Osteoblast (primary cell): Measurements from ENCODE around the gene TRIM45. TPM values are rescaled to one million over a fixed set of nuclear protein-coding genes. Genes with fewer than 3 reads are reported as not detected.

Experiments used
- DNase-seq: peaks from one replicate; pipeline ENCODE4 v3.0.0; 2011; ENCODE audit warnings: low spot score, mixed read lengths; ENCODE audit not compliant: insufficient read length; ENCODE audit errors: missing footprints
- H2AFZ ChIP-seq: 2 replicates; pipeline ENCODE4 v1.6.0; 2011; ENCODE audit warnings: mild to moderate bottlenecking, low read length
- H3K27ac ChIP-seq: 2 replicates; pipeline ENCODE4 v1.5.1; 2011; ENCODE audit warnings: mild to moderate bottlenecking, low read depth, low read length, moderate library complexity
- H3K27me3 ChIP-seq: 2 replicates; pipeline ENCODE4 v1.6.0; 2012; ENCODE audit warnings: mild to moderate bottlenecking, control low read depth, inconsistent platforms, low read length, moderate library complexity; ENCODE audit not compliant: insufficient read depth
- H3K36me3 ChIP-seq: 2 replicates; pipeline ENCODE4 v1.5.1; 2011; ENCODE audit warnings: mild to moderate bottlenecking, low read length, control low read depth, moderate library complexity; ENCODE audit not compliant: insufficient read depth
- H3K4me1 ChIP-seq: 2 replicates; pipeline ENCODE4 v1.5.1; 2011; ENCODE audit warnings: mild to moderate bottlenecking, low read length, control low read depth, moderate library complexity; ENCODE audit not compliant: insufficient read depth
- H3K4me2 ChIP-seq: 2 replicates; pipeline ENCODE4 v1.6.0; 2011; ENCODE audit warnings: mild to moderate bottlenecking, low read length; ENCODE audit not compliant: insufficient read depth
- H3K4me3 ChIP-seq: fragments of 200-600 bp; sonication (generic); 3 replicates; pipeline ENCODE4 v1.5.1; 2012; ENCODE audit warnings: mild to moderate bottlenecking, low read length, inconsistent platforms; ENCODE audit not compliant: insufficient read depth
- H3K79me2 ChIP-seq: 2 replicates; pipeline ENCODE4 v1.6.0; 2012; ENCODE audit warnings: mild to moderate bottlenecking, low read length, control low read depth, inconsistent platforms; ENCODE audit not compliant: insufficient read depth
- H3K9me3 ChIP-seq: 2 replicates; pipeline ENCODE4 v1.5.1; 2011; ENCODE audit warnings: low read depth, low read length, control low read depth
- H4K20me1 ChIP-seq: 2 replicates; pipeline ENCODE4 v1.6.0; 2012; ENCODE audit warnings: mild to moderate bottlenecking, low read length, control low read depth; ENCODE audit not compliant: insufficient read depth
- total RNA-seq: library from RNA; depleted of rRNA; stranded (reverse); fragments of >200 nt; gene quantifications from 2 replicates; pipeline ENCODE4 v1.2.3, GENCODE V29; 2012
- TF ChIP-seq, protein P1 (sequence below): IDR thresholded peaks from 2 replicates; pipeline ENCODE4 v1.5.1; 2011; ENCODE audit warnings: mild to moderate bottlenecking, low read depth, low read length, moderate library complexity; ENCODE audit errors: extremely low read depth

Gene TRIM45
- total RNA-seq, 1 donor = 1.4 TPM

DNA sequence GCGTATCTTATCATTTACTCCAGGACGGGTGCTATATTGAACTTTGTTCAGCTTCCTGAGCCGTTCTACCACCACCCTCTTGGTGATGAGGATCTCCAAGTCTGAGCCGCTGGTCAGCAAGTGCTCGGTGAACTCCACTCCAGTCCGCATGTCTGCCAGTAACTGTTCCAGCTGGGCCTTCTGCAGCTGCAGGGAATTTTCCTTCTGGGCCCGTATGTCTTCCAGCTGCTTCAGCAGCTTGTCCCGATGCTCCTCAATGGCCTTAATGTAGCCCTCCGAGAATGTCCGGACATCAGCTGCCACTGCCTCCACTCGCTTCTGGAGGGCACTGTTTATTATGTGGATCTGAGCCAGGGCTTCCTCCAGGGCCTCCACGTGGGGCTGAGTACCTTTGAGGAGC lies 3.4 kb downstream of the TRIM45 start:
- Histone ChIP-seq H3K9me3 (no peaks in the 10 kb centered on the region), H3K36me3 (peaks cover 11% of the 10 kb centered on the region), H3K79me2 (no peaks in the 10 kb centered on the region), H3K4me1 (peaks cover 11% of the 10 kb centered on the region), H3K4me3 (no peak overlapping the region), H3K4me2 (no peak overlapping the region), H3K27me3 (no peaks in the 10 kb centered on the region), H4K20me1 (no peaks in the 10 kb centered on the region), H2AFZ (no peak overlapping the region), H3K27ac (no peak overlapping the region)
- DNase-seq = no peak
- TF ChIP-seq, protein P1, sequence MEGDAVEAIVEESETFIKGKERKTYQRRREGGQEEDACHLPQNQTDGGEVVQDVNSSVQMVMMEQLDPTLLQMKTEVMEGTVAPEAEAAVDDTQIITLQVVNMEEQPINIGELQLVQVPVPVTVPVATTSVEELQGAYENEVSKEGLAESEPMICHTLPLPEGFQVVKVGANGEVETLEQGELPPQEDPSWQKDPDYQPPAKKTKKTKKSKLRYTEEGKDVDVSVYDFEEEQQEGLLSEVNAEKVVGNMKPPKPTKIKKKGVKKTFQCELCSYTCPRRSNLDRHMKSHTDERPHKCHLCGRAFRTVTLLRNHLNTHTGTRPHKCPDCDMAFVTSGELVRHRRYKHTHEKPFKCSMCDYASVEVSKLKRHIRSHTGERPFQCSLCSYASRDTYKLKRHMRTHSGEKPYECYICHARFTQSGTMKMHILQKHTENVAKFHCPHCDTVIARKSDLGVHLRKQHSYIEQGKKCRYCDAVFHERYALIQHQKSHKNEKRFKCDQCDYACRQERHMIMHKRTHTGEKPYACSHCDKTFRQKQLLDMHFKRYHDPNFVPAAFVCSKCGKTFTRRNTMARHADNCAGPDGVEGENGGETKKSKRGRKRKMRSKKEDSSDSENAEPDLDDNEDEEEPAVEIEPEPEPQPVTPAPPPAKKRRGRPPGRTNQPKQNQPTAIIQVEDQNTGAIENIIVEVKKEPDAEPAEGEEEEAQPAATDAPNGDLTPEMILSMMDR = no peak

DNA sequence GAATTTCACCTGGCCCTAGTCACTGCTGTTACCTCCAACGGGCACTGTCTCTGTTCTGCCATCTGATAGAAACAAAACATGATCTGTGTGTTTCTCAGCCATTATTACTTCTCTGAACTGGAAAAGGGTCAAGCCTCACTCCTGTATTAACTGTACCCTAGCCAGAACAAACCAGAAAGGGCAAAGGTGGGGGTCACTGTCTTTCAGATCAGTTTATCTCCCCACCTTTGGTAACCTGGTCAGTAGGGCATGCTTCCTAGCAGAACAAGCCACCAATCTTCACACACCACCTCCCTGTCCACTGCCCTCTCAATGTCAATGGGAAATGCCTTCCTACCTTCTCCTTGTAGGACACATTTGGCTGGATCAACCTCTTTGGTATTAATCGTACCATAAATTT lies 3.9 kb downstream of the TRIM45 start:
- Histone ChIP-seq H3K36me3 (peaks cover 11% of the 10 kb centered on the region), H3K27me3 (no peaks in the 10 kb centered on the region), H4K20me1 (no peaks in the 10 kb centered on the region), H2AFZ (no peak overlapping the region), H3K4me2 (no peak overlapping the region), H3K4me3 (no peak overlapping the region), H3K9me3 (no peaks in the 10 kb centered on the region), H3K79me2 (no peaks in the 10 kb centered on the region), H3K27ac (no peak overlapping the region), H3K4me1 (peaks cover 11% of the 10 kb centered on the region)
- no peak for DNase-seq
- TF ChIP-seq, protein P1 = no peak

DNA sequence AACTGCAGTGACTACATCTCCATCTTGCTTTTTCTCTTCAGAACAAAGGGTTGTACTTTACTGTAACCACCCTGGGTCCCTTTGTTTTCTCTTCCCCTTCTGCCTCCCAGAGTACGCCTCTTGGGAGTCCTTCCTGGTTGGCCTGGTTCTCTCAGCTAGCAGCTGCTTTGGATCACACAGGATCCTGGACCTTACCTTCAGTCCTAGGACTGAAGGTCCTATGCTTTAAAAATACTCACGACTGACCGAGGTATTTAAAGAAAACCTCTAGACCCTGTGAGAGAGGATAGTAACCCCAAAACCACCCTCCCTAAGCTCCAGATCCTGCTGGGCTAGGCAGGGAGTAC lies 4.8 kb downstream of the TRIM45 start:
- Histone ChIP-seq H3K27ac (no peak overlapping the region), H3K4me3 (no peak overlapping the region), H3K4me1 (peaks cover 7% of the 10 kb centered on the region), H3K27me3 (no peaks in the 10 kb centered on the region), H2AFZ (no peak overlapping the region), H4K20me1 (no peaks in the 10 kb centered on the region), H3K36me3 (peaks cover 11% of the 10 kb centered on the region), H3K9me3 (no peaks in the 10 kb centered on the region), H3K79me2 (no peaks in the 10 kb centered on the region), H3K4me2 (no peak overlapping the region)
- TF ChIP-seq, protein P1 = no peak
- no peak for DNase-seq

DNA sequence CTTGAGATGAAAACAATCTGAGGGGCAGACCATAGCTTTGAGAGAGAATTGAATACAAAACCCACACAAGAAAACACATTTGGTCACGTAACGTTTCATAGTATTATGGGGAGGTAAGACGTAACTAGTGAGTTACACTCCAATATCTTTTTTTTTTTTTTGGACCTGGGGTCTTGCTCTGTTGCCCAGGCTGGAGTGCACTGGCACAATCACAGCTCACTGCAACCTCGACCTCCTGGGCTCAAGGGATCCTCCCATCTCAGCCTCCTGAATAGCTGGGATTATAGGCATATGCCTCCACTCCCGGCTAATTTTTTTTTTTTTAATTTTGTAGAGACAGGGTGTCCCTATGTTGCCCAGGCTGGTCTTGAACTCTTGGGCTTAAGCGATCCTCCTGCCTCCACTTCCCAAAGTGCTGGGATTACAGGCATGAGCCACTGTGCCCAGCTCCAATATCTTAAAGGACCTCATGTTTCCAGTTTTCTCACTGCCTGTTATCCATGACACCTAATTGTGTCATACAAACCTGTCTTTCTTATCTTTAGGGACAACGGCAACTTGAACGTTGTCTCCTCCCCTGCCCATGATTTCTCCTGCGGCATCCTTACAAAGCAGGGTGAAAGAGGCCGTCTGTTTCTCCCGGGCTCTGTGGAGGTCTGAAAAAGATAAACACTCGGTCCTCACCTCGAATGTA lies 5.3 kb downstream of the TRIM45 start:
- Histone ChIP-seq H3K27me3 (no peaks in the 10 kb centered on the region), H3K4me1 (peaks cover 6% of the 10 kb centered on the region), H3K36me3 (peaks cover 11% of the 10 kb centered on the region), H3K4me3 (no peak overlapping the region), H3K79me2 (no peaks in the 10 kb centered on the region), H4K20me1 (no peaks in the 10 kb centered on the region), H3K4me2 (no peak overlapping the region), H3K27ac (no peak overlapping the region), H2AFZ (no peak overlapping the region), H3K9me3 (no peaks in the 10 kb centered on the region)
- DNase-seq = no peak
- TF ChIP-seq, protein P1 = no peak
